GM18951 (cell line): ENCODE results near the gene RNF123.

Source experiments
- POLR2A ChIP-seq: IDR thresholded peaks from 4 replicates; pipeline ENCODE4 v1.6.1; 2011; ENCODE audit warnings: mild to moderate bottlenecking; ENCODE audit not compliant: insufficient read length, insufficient read depth; ENCODE audit errors: extremely low read depth
- in situ Hi-C: fragments of 300-500 bp; cut with MboI; formaldehyde crosslinking; loops from one replicate; pipeline ENCODE4 v1.12.0; 2022; ENCODE audit warnings: low sequenced_read_pairs, mixed read lengths, inconsistent platforms; ENCODE audit not compliant: unreplicated experiment

Gene RNF123

GRCh38 chr3:49663831-49664230 lies 25.5 kb upstream of the RNF123 start:
- in situ Hi-C loops = no loop called here
- TF ChIP-seq POLR2A = no peak

DNA sequence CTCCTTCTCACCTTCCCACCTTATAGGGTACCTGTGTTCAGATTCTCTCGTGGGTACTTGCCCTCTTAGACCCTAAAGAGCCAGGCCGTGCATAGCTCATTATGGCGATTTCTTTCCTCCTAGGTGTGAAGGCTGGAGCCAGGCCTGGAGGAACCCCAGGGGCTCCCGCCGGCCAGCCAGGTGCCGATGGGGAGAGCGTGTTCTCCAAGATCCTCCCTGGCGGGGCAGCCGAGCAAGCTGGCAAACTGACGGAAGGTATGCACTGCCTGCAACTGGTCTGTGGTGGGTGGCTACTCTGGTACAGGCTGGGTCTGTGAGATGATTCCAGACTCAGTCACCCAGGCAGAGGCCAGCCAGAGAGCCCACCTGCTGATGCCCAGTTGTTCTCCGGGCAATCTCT lies 25.1 kb upstream of the RNF123 start:
- TF ChIP-seq POLR2A = no peak
- in situ Hi-C loops = no loop called here

DNA sequence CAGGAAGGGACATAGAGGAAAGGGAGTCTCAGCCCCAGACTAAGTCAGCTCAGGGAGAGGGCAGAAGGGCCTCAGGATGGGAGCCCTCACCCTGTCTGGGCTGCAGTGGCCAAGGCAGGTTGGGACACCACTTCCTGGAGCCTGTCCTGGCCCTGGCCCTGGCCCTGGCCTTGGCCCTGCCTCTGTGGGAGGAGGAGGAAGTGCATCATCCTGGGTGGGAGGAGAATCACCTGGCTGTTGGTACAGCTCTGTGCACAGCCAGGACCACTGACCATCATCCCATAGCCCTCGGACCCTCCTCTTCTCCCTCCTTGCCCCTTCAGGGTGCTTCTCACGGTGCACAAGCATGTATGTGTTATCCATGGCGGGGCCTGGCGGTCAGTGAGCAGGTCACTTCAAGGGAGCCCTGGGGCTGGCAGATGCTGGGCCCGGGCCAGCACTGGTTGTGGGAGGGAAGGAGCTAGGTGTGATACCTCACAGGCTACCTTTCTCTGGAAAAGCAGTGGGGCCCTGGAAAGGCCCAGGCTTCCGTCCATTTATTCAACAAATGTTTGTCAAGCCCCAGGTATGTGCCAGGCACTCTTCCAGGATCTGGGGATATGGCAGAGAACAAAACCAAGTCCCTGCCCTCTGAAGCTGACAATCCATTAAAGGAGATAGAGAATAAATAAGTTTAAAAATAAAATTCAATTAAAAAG lies 23.4 kb upstream of the RNF123 start:
- in situ Hi-C loops = no loop called here
- TF ChIP-seq POLR2A = no peak

- TF ChIP-seq POLR2A = no peak
- in situ Hi-C loops = no loop called here
These were observed 22.8 kb upstream of the RNF123 start for GRCh38 chr3:49666592-49666991.

DNA sequence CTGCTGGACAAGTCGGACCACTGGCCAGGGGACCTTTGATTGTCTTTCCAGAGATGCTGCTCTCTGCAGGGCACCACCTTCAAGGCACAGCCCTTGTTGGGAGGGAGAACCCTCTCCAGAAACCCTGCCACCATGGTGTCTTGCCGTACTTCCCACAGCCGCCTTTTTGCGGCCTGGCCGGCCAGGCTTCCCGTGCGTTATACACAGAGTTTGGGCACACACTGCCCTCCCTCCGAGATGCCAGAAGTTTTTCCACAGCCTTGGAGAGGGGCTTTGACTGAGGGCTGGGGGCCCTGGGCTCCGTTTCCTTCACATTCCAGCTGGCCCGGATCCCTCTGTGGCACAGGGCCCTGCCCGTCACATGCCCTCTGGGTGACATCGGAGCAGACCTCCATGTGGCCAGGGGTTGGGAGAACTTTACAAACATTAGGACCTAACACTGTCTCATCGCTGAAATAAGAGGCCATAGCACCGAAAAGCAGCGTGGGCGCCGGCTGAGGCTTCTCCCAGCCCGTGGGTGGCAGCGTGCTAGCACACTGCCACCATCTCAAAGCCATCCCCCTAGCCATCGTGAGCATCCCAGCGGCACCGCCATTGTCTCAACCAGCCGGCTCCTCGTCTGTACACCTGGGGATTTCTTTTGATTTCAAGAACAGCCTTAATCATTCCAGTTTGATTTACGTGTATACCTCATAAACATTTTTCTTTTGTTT lies 21.5 kb upstream of the RNF123 start:
- in situ Hi-C loops = no loop called here

GRCh38 chr3:49668414-49668797 lies 21.0 kb upstream of the RNF123 start:
- in situ Hi-C loops = no loop called here
- no peak for TF ChIP-seq POLR2A

More for the DNA sequence above, 21.5 kb upstream of the RNF123 start:
- no peak for TF ChIP-seq POLR2A

GRCh38 chr3:49668861-49669260 lies 20.5 kb upstream of the RNF123 start:
- in situ Hi-C loops = no loop called here
- TF ChIP-seq POLR2A = no peak

DNA sequence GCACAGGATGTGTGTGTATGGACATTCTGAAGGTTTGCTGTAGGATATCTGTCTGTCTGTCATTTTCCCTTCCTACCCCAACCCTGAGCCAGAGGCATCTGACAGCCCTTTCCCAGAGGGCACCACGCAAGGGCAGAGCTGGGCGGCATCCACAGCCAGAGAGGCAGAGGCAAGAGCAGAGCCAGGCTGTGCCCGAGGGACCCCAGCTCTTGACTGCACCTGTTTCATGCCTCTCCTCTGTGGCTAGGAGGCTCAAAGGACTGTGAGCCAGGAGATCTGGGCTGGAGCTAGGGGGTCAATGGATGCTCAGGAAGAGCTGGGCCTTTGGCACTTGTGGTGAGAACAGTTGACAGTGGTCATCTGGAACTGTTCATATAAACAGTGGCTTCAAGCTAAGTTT lies 20.0 kb upstream of the RNF123 start:
- no peak for TF ChIP-seq POLR2A
- in situ Hi-C loops = no loop called here

DNA sequence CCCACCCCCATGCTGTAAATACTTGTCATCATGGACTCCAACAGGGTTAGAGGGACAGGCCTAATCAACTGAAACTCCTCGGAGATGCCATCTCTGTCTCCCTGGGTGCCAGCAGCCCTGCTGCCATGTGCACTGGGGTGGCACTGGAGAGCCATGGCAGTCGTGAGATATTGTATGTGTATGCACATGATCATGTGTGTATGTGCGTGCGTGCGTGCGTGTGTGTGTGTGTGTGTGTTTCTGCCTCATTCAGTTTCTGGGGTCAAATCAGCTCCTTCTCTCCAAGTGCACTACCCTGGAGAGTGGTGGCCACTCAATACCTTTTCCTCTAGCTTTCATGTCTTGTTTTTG lies 18.4 kb upstream of the RNF123 start:
- in situ Hi-C loops = no loop called here
- TF ChIP-seq POLR2A = no peak

- in situ Hi-C loops = no loop called here
- TF ChIP-seq POLR2A = no peak
These were observed 17.8 kb upstream of the RNF123 start for GRCh38 chr3:49671291-49672288.

GRCh38 chr3:49673121-49673714 lies 16.1 kb upstream of the RNF123 start:
- in situ Hi-C loops = no loop called here
- TF ChIP-seq POLR2A = no peak

DNA sequence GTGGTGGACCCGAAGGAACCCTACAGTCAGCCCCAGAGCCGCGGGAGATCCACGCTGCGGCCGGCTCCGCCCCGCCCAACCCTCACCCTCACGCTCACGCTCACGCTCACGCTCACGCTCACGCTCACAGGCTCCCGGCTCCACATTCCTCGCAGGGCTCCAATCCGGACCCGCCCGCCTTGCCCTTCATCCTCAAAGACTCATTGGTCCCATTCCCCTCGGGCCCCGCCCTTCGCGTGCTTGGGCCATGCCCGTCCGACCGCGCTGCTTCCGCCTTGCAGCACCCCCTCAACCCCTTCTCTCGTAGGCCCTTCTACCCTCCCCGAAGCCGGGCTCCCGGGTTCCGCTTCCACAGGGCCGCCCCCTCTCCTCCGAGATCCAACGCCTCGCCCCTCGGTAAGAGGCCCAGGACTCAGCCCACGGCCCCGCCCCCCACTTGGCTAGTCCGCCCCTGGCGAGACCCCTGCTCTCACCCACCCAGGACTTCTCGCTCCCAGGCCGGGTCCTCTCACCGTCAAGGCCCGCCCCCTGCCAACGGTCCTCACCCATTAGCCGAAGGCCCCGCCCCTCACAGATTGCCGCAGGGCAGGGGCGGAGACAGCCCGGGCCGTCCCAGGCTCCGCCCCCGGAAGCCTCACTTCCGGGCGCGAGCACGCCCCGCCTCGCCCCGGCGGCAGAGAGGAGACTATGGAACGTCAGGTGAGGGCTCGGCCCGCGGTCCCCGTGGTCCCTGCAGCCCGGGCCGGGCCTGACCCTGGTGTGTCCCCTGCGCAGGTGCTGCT lies 15.5 kb upstream of the RNF123 start, which contains the start of gene APEH:
Gene APEH (plus strand): TSS at position 637 of the 782 bp plus-strand sequence. CDS start 51 bp downstream, at position 688.
- in situ Hi-C loops = no loop called here
- TF ChIP-seq POLR2A = peak; percentile 93
